HCT116 (cell line): ENCODE data around the gene KIAA1549. TPM values are rescaled to one million over a fixed set of nuclear protein-coding genes. Genes with fewer than 3 reads are reported as not detected.

Source experiments
- ATAC-seq: fragments of 200-7000 bp; cut with Tn5 transposase; 2 replicates; pipeline ENCODE4 v1.9.1; 2020; ENCODE audit warnings: mild to moderate bottlenecking, moderate library complexity
- BruUV-seq: library from RNA; stranded (reverse); fragments of 400-500 nt; replicated peaks from 2 replicates; lab custom pipeline; 2021; lab: Mats Ljungman, UMichigan
- CTCF ChIA-PET: fragments of 300-600 bp; sonication (Branson Sonifier 250); formaldehyde crosslinking; loops from one replicate; lab custom pipeline; 2021; ENCODE audit warnings: antibody characterized with exemption; lab: Charles Lee
- POLR2A ChIA-PET: fragments of 300-600, 350-600 bp; sonication (Branson Sonifier 250); formaldehyde crosslinking; loops from one replicate; lab custom pipeline; 2021; ENCODE audit warnings: antibody characterized with exemption; lab: Charles Lee
- RAD21 ChIA-PET, 2 experiments: fragments of 300-600 bp; sonication (Branson Sonifier 250); formaldehyde crosslinking; loops; one replicate each; lab custom pipeline; 2023; ENCODE audit warnings: low total read pairs in 2 of 2; ENCODE audit not compliant: uncharacterized antibody in 2 of 2, unreplicated experiment in 2 of 2, low non-redundant PET in 1 of 2; lab: Charles Lee
- DNase-seq: peaks from one replicate; pipeline ENCODE4 v3.0.0-alpha.2; 2010; ENCODE audit warnings: low read depth, low spot score
- H2AFZ ChIP-seq: fragments of 200-600 bp; shearing (Covaris generic), sonication (generic); 2 replicates; pipeline ENCODE4 v1.6.1; 2017; ENCODE audit warnings: low read depth, mixed run types, mixed read lengths, antibody characterized with exemption, low read length; ENCODE audit not compliant: poor library complexity, severe bottlenecking
- H3K27ac ChIP-seq: 2 replicates; pipeline ENCODE4 v1.5.1; 2012; ENCODE audit warnings: low read depth, low read length
- H3K27me3 ChIP-seq: fragments of 200-600 bp; sonication (generic); 2 replicates; pipeline ENCODE4 v1.6.1; 2016; ENCODE audit warnings: mixed run types, low read length, mixed read lengths; ENCODE audit not compliant: insufficient read depth
- H3K36me3 ChIP-seq, 2 experiments: fragments of 200-500 bp in 1 of 2; fragments of 200-600 bp in 1 of 2; sonication (Bioruptor generic) in 1 of 2; sonication (generic) in 1 of 2; 2 replicates each; pipeline versions ENCODE4 v1.5.1 to v1.6.1; 2014 to 2016; ENCODE audit warnings: low read length in 2 of 2, inconsistent platforms in 1 of 2, mixed read lengths in 1 of 2, mixed run types in 1 of 2; ENCODE audit not compliant: insufficient read depth in 2 of 2, control insufficient read depth in 1 of 2
- H3K4me1 ChIP-seq, 2 experiments: fragments of 200-600 bp in 1 of 2; sonication (generic) in 1 of 2; 2 replicates each; pipeline versions ENCODE4 v1.5.1 to v1.6.1; 2012 to 2017; ENCODE audit warnings: low read length in 2 of 2, inconsistent platforms in 1 of 2, mild to moderate bottlenecking in 1 of 2, mixed read lengths in 1 of 2, mixed run types in 1 of 2, moderate library complexity in 1 of 2; ENCODE audit not compliant: insufficient read depth in 2 of 2, control insufficient read depth in 1 of 2
- H3K4me2 ChIP-seq: fragments of 200-600 bp; sonication (generic); 2 replicates; pipeline ENCODE4 v1.6.1; 2017; ENCODE audit warnings: mixed run types, low read length, mixed read lengths
- H3K4me3 ChIP-seq, 2 experiments: fragments of 200-600 bp in 1 of 2; sonication (generic) in 1 of 2; replicated peaks in 1 of 2; 2 replicates each; pipeline ENCODE4 v1.5.1; 2011 to 2016; ENCODE audit warnings: low read length in 2 of 2, control low read depth in 1 of 2, low read depth in 1 of 2, mild to moderate bottlenecking in 1 of 2, mixed read lengths in 1 of 2, mixed run types in 1 of 2
- H3K79me2 ChIP-seq: fragments of 200-600 bp; sonication (generic); 2 replicates; pipeline ENCODE4 v1.6.1; 2017; ENCODE audit warnings: mild to moderate bottlenecking, mixed run types, low read length, moderate library complexity, mixed read lengths; ENCODE audit not compliant: insufficient read depth
- H3K9ac ChIP-seq: fragments of 200-600 bp; sonication (generic); 2 replicates; pipeline ENCODE4 v1.6.1; 2016; ENCODE audit warnings: low read length, mixed read lengths
- H3K9me2 ChIP-seq: fragments of 200-600 bp; sonication (generic), shearing (Covaris generic); 2 replicates; pipeline ENCODE4 v1.6.1; 2017; ENCODE audit warnings: mixed run types, mild to moderate bottlenecking, moderate library complexity; ENCODE audit not compliant: insufficient read depth
- H3K9me3 ChIP-seq, 2 experiments: fragments of 200-500 bp in 1 of 2; fragments of 200-600 bp in 1 of 2; sonication (Bioruptor generic) in 1 of 2; sonication (generic) in 1 of 2; 2 replicates each; pipeline ENCODE4 v1.6.1; 2014 to 2017; ENCODE audit warnings: low read length in 2 of 2, mixed read lengths in 2 of 2, inconsistent platforms in 1 of 2, low read depth in 1 of 2, mild to moderate bottlenecking in 1 of 2, mixed run types in 1 of 2, moderate library complexity in 1 of 2; ENCODE audit not compliant: control insufficient read depth in 1 of 2, insufficient read depth in 1 of 2
- H4K20me1 ChIP-seq: fragments of 200-600 bp; sonication (generic), shearing (Covaris generic); 2 replicates; pipeline ENCODE4 v1.6.1; 2017; ENCODE audit warnings: mixed run types, mild to moderate bottlenecking, moderate library complexity; ENCODE audit not compliant: insufficient read depth
- CBX3 ChIP-seq: IDR thresholded peaks from 2 replicates; pipeline ENCODE4 v1.6.1; 2012; ENCODE audit warnings: low read depth
- CTCF ChIP-seq, 3 experiments: fragments of 200-600 bp in 1 of 3; sonication (generic) in 1 of 3; IDR thresholded peaks in 2 of 3; conservative IDR thresholded peaks in 1 of 3; 2 replicates each; pipeline ENCODE4 v1.5.1; 2012 to 2017; ENCODE audit warnings: low read depth in 2 of 3, low read length in 2 of 3, antibody characterized with exemption in 1 of 3, borderline replicate concordance in 1 of 3, control low read depth in 1 of 3, mild to moderate bottlenecking in 1 of 3, mixed read lengths in 1 of 3, mixed run types in 1 of 3, moderate library complexity in 1 of 3; ENCODE audit not compliant: insufficient read depth in 1 of 3
- EGR1 ChIP-seq: IDR thresholded peaks from 2 replicates; pipeline ENCODE4 v1.6.1; 2012; ENCODE audit warnings: low read depth
- POLR2AphosphoS5 ChIP-seq: IDR thresholded peaks from 2 replicates; pipeline ENCODE4 v1.6.1; 2011; ENCODE audit warnings: mild to moderate bottlenecking, low read depth, low read length, moderate library complexity
- SP1 ChIP-seq: IDR thresholded peaks from 2 replicates; pipeline ENCODE4 v1.6.1; 2012; ENCODE audit warnings: low read depth
- TCF7L2 ChIP-seq: IDR thresholded peaks from 2 replicates; pipeline ENCODE4 v1.7.0; 2011; ENCODE audit warnings: borderline replicate concordance, inconsistent platforms; ENCODE audit not compliant: insufficient read depth, insufficient read length; ENCODE audit errors: extremely low read depth
- YY1 ChIP-seq: IDR thresholded peaks from 2 replicates; pipeline ENCODE4 v1.6.1; 2011; ENCODE audit warnings: low read length, low read depth, moderate library complexity, mild to moderate bottlenecking; ENCODE audit not compliant: insufficient replicate concordance; ENCODE audit errors: extremely low read depth
- ZBTB33 ChIP-seq: IDR thresholded peaks from 2 replicates; pipeline ENCODE4 v1.6.1; 2011; ENCODE audit warnings: mild to moderate bottlenecking, low read length, moderate library complexity; ENCODE audit not compliant: insufficient replicate concordance; ENCODE audit errors: extremely low read depth
- intact Hi-C: fragments of 100-400 bp; cut with micrococcal nuclease; formaldehyde crosslinking; loops from 2 replicates; pipeline ENCODE4 v1.10.0; 2022
- total RNA-seq: library from RNA; stranded (reverse); gene quantifications from one replicate; pipeline ENCODE4 v1.2.1, GENCODE V29; 2021; ENCODE audit not compliant: unreplicated experiment

Gene KIAA1549
- total RNA-seq, 1 experiment from 2014 or later = 3.9 TPM

GRCh38 chr7:138913783-138914182 is 67.4 kb downstream of the KIAA1549 start:
- no peak overlapping the region for H3K27ac ChIP-seq
- RAD21 ChIA-PET = no interaction called here
- no peak overlapping the region for H3K4me2 ChIP-seq
- H3K36me3 ChIP-seq = no peaks in the 10 kb centered on the region; a peak in 1 of 4 replicates
- H2AFZ ChIP-seq = no peak overlapping the region
- BruUV-seq = no TSS peak
- H3K9me2 ChIP-seq = no peaks in the 10 kb centered on the region
- ATAC-seq (no peak), DNase-seq (no peak)
- intact Hi-C loops = no loop called here
- TF ChIP-seq YY1 (no peak), ZBTB33 (no peak), POLR2AphosphoS5 (no peak), TCF7L2 (no peak), CTCF (IDR thresholded peaks at IDR 0.05 in 2 of 3, conservative IDR thresholded peaks at IDR 0.05 in 1 of 3; ENCODE audit: borderline replicate concordance in 1 of 3, insufficient read depth in 1 of 3, low read depth in 2 of 3, low read length in 2 of 3) (no peak), EGR1 (no peak), SP1 (no peak), CBX3 (no peak)
- H4K20me1 ChIP-seq = no peaks in the 10 kb centered on the region; the same call in 1 of the 2 replicates
- no peaks in the 10 kb centered on the region for H3K79me2 ChIP-seq
- H3K4me1 ChIP-seq = peaks cover 0 to 5% of the 10 kb centered on the region in 2 experiments; a peak in 1 of 4 replicates
- H3K27me3 ChIP-seq = no peaks in the 10 kb centered on the region
- POLR2A ChIA-PET = no interaction called here
- H3K4me3 ChIP-seq = no peak overlapping the region
- H3K9me3 ChIP-seq = no peaks in the 10 kb centered on the region
- CTCF ChIA-PET = no interaction called here
- no peak overlapping the region for H3K9ac ChIP-seq
